Trophoblast cell (in vitro differentiated cells and primary cell): Measurements from ENCODE around the gene WDR31.

ENCODE experiments used
- DNase-seq, 2 donors: peaks; one replicate each; pipeline ENCODE4 v3.0.0-alpha.2; 2016
- H2AFZ ChIP-seq: 2 replicates; pipeline ENCODE4 v1.6.1; 2013; ENCODE audit warnings: low read length, moderate library complexity, mild to moderate bottlenecking; ENCODE audit not compliant: insufficient read depth, poor library complexity
- H2AK5ac ChIP-seq: 2 replicates; pipeline ENCODE4 v1.6.1; 2013; ENCODE audit warnings: mild to moderate bottlenecking, low read length
- H2BK120ac ChIP-seq: 2 replicates; pipeline ENCODE4 v1.6.1; 2013; ENCODE audit warnings: low read length, mild to moderate bottlenecking, moderate library complexity; ENCODE audit not compliant: insufficient read depth, poor library complexity
- H2BK12ac ChIP-seq: 2 replicates; pipeline ENCODE4 v1.6.1; 2013; ENCODE audit warnings: mild to moderate bottlenecking, low read length, moderate library complexity
- H2BK5ac ChIP-seq: 2 replicates; pipeline ENCODE4 v1.6.1; 2013; ENCODE audit warnings: low read length, low read depth, moderate library complexity, mild to moderate bottlenecking; ENCODE audit not compliant: poor library complexity
- H3K14ac ChIP-seq: 2 replicates; pipeline ENCODE4 v1.6.1; 2013; ENCODE audit warnings: mild to moderate bottlenecking, low read length
- H3K18ac ChIP-seq: 2 replicates; pipeline ENCODE4 v1.6.1; 2013; ENCODE audit warnings: mild to moderate bottlenecking, low read length
- H3K23ac ChIP-seq: 2 replicates; pipeline ENCODE4 v1.6.1; 2013; ENCODE audit warnings: low read length
- H3K27ac ChIP-seq: 2 replicates; pipeline ENCODE4 v1.5.1; 2013; ENCODE audit warnings: low read depth, mild to moderate bottlenecking, inconsistent platforms, low read length, moderate library complexity
- H3K27me3 ChIP-seq: 2 replicates; pipeline ENCODE4 v1.6.1; 2013; ENCODE audit warnings: inconsistent platforms, mild to moderate bottlenecking, low read length, moderate library complexity; ENCODE audit not compliant: insufficient read depth
- H3K36me3 ChIP-seq, 2 experiments: 1 replicate in 1 of 2; 2 replicates in 1 of 2; pipeline ENCODE4 v1.6.1; 2013; ENCODE audit warnings: low read length in 2 of 2, mild to moderate bottlenecking in 2 of 2, moderate library complexity in 1 of 2; ENCODE audit not compliant: insufficient read depth in 2 of 2, control insufficient read depth in 1 of 2
- H3K4ac ChIP-seq: 2 replicates; pipeline ENCODE4 v1.6.1; 2013; ENCODE audit warnings: low read depth, mild to moderate bottlenecking, low read length, moderate library complexity
- H3K4me1 ChIP-seq, 2 experiments: 1 replicate in 1 of 2; 2 replicates in 1 of 2; pipeline ENCODE4 v1.6.1; 2013; ENCODE audit warnings: low read length in 2 of 2, mild to moderate bottlenecking in 2 of 2, moderate library complexity in 1 of 2; ENCODE audit not compliant: insufficient read depth in 2 of 2, control insufficient read depth in 1 of 2
- H3K4me2 ChIP-seq: 2 replicates; pipeline ENCODE4 v1.6.1; 2013; ENCODE audit warnings: inconsistent platforms, mild to moderate bottlenecking, low read length, moderate library complexity
- H3K4me3 ChIP-seq: 2 replicates; pipeline ENCODE4 v1.5.1; 2013; ENCODE audit warnings: mild to moderate bottlenecking, low read depth, low read length, inconsistent platforms
- H3K79me1 ChIP-seq: one replicate; pipeline ENCODE4 v1.6.1; 2013; ENCODE audit warnings: low read length
- H3K79me2 ChIP-seq: 2 replicates; pipeline ENCODE4 v1.6.1; 2013; ENCODE audit warnings: low read length, mild to moderate bottlenecking; ENCODE audit not compliant: control insufficient read depth, insufficient read depth, poor library complexity
- H3K9ac ChIP-seq: 2 replicates; pipeline ENCODE4 v1.6.1; 2013; ENCODE audit warnings: mild to moderate bottlenecking, low read length
- H3K9me3 ChIP-seq: 2 replicates; pipeline ENCODE4 v1.6.1; 2013; ENCODE audit warnings: low read depth, mild to moderate bottlenecking, control low read depth, inconsistent platforms, low read length; ENCODE audit not compliant: insufficient read depth
- H4K12ac ChIP-seq: 2 replicates; pipeline ENCODE4 v1.6.1; 2013; ENCODE audit warnings: low read depth, mild to moderate bottlenecking, low read length, moderate library complexity
- H4K8ac ChIP-seq: 2 replicates; pipeline ENCODE4 v1.6.1; 2013; ENCODE audit warnings: low read depth, mild to moderate bottlenecking, low read length, moderate library complexity
- H4K91ac ChIP-seq: one replicate; pipeline ENCODE4 v1.6.1; 2013; ENCODE audit warnings: low read depth, mild to moderate bottlenecking, low read length, moderate library complexity
- WGBS: extraction: QIAGEN DNeasy Blood & Tissue Kit; methylation state at CpG from one replicate; pipeline ENCODE4 v1.1.7; 2013; ENCODE audit warnings: missing lambda C conversion rate; ENCODE audit not compliant: insufficient read length, insufficient coverage; ENCODE audit errors: extremely low coverage; 5-methylcytosine and 5-hydroxymethylcytosine counted together

WDR31 gene

DNA sequence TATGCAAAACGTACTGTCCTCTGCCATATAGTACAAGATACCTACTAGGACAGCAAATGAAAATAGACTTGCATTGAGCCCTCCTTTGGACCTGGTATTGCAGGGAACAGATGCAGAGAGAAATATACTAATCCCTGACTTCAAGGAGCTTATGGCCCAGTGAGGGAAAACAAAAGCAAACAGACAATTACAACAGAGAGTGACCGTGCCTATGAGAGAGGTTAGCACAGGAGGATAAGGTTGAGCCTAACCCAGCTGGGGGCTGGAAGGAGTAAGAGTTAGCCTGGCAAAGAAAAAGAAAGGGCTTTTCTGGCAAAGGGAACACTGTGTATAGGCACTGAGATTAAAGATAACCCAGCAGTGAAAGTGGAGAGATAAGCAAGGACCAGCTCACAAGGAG is 70.2 kb downstream of the WDR31 start:
- no peak overlapping the region for H3K4me2 ChIP-seq

DNA sequence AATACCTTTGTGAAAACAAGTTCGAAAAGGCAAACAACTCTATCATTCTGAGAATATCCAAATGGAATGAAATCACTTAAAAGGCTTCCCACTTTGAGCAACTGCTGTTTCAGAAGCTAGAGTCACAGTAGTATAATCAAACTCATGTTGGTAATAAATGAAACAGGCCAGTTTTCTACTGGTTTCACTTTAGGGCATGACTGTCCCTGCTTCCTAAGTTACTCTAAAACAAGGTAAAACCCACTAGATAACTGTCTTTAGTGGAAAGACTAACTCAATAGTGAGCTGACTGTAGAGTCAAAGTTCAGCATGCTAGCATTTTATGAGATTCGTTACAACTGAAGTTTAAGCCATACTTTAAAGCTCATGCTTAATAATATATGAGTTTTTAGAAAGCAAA is 70.7 kb downstream of the WDR31 start:
- H2BK120ac ChIP-seq: no peak overlapping the region
- H4K91ac ChIP-seq: no peak overlapping the region
- no peak overlapping the region for H3K14ac ChIP-seq
- H3K4ac ChIP-seq: no peak overlapping the region
- no peaks in the 10 kb centered on the region for H3K79me2 ChIP-seq
- no peak overlapping the region for H3K18ac ChIP-seq
- H3K23ac ChIP-seq: no peak overlapping the region
- no peaks in the 10 kb centered on the region for H3K4me1 ChIP-seq
- H3K27me3 ChIP-seq: no peaks in the 10 kb centered on the region
- no peak overlapping the region for H2AFZ ChIP-seq
- H2AK5ac ChIP-seq: no peak overlapping the region
- H3K79me1 ChIP-seq: no peaks in the 10 kb centered on the region
- H3K36me3 ChIP-seq: peaks cover 12 to 30% of the 10 kb centered on the region in 2 experiments
- H2BK12ac ChIP-seq: no peak overlapping the region
- H2BK5ac ChIP-seq: no peak overlapping the region
- no peak overlapping the region for H3K27ac ChIP-seq
- H3K4me2 ChIP-seq: no peak overlapping the region
- H4K8ac ChIP-seq: no peak overlapping the region
- H3K9ac ChIP-seq: no peak overlapping the region
- no peak overlapping the region for H4K12ac ChIP-seq
- no CpG with 5 or more reads among the region's 2 CpGs for WGBS
- DNase-seq: no peak
- H3K4me3 ChIP-seq: no peak overlapping the region
- H3K9me3 ChIP-seq: no peaks in the 10 kb centered on the region

More for the DNA sequence above, 70.2 kb downstream of the WDR31 start:
- H3K23ac ChIP-seq: no peak overlapping the region
- H2AFZ ChIP-seq: no peak overlapping the region
- no peak overlapping the region for H2BK12ac ChIP-seq
- H3K4me3 ChIP-seq: no peak overlapping the region
- H3K36me3 ChIP-seq: peaks cover 12 to 30% of the 10 kb centered on the region in 2 experiments
- H2AK5ac ChIP-seq: no peak overlapping the region
- H3K27me3 ChIP-seq: no peaks in the 10 kb centered on the region
- H3K14ac ChIP-seq: no peak overlapping the region
- no peak overlapping the region for H2BK5ac ChIP-seq
- H3K27ac ChIP-seq: no peak overlapping the region
- no peak for DNase-seq
- no peak overlapping the region for H4K91ac ChIP-seq
- no peak overlapping the region for H4K8ac ChIP-seq
- no peak overlapping the region for H3K9ac ChIP-seq
- no peak overlapping the region for H2BK120ac ChIP-seq
- H4K12ac ChIP-seq: no peak overlapping the region
- WGBS: no CpG with 5 or more reads among the region's 2 CpGs
- H3K79me2 ChIP-seq: peaks cover 2% of the 10 kb centered on the region
- H3K4me1 ChIP-seq: no peaks in the 10 kb centered on the region
- H3K18ac ChIP-seq: no peak overlapping the region
- peaks cover 2% of the 10 kb centered on the region for H3K79me1 ChIP-seq
- no peaks in the 10 kb centered on the region for H3K9me3 ChIP-seq
- no peak overlapping the region for H3K4ac ChIP-seq

- Histone ChIP-seq H3K79me1 (no peaks in the 10 kb centered on the region), H2BK120ac (no peak overlapping the region), H4K12ac (no peak overlapping the region), H3K27ac (no peak overlapping the region), H3K36me3 (peaks cover 12 to 28% of the 10 kb centered on the region in 2 experiments), H3K23ac (no peak overlapping the region), H3K4ac (no peak overlapping the region), H3K27me3 (no peaks in the 10 kb centered on the region), H2BK5ac (no peak overlapping the region), H4K8ac (no peak overlapping the region), H3K9ac (no peak overlapping the region), H3K4me1 (no peaks in the 10 kb centered on the region), H4K91ac (no peak overlapping the region), H3K4me2 (no peak overlapping the region), H3K79me2 (no peaks in the 10 kb centered on the region), H3K14ac (no peak overlapping the region), H3K9me3 (no peaks in the 10 kb centered on the region), H2AFZ (no peak overlapping the region), H3K4me3 (no peak overlapping the region), H2AK5ac (no peak overlapping the region), H2BK12ac (no peak overlapping the region), H3K18ac (no peak overlapping the region)
- WGBS: no CpG with 5 or more reads among the region's 4 CpGs
- DNase-seq: no peak
Observed at GRCh38 chr9:113267911-113268566, 72.0 kb downstream of the WDR31 start.

GRCh38 chr9:113266174-113266573 is 73.9 kb downstream of the WDR31 start:
- peaks cover 6 to 17% of the 10 kb centered on the region in 2 experiments for H3K36me3 ChIP-seq
- H3K4me2 ChIP-seq: no peak overlapping the region
- H4K12ac ChIP-seq: no peak overlapping the region
- H2BK5ac ChIP-seq: no peak overlapping the region
- DNase-seq: no peak
- H3K4me1 ChIP-seq: peaks cover 0 to 1% of the 10 kb centered on the region in 2 experiments
- H3K27me3 ChIP-seq: no peaks in the 10 kb centered on the region
- H2BK120ac ChIP-seq: no peak overlapping the region
- H3K4me3 ChIP-seq: no peak overlapping the region
- no peak overlapping the region for H2BK12ac ChIP-seq
- H3K9ac ChIP-seq: no peak overlapping the region
- no peak overlapping the region for H3K23ac ChIP-seq
- no peak overlapping the region for H3K14ac ChIP-seq
- no CpG with 5 or more reads among the region's 3 CpGs for WGBS
- H3K18ac ChIP-seq: no peak overlapping the region
- no peaks in the 10 kb centered on the region for H3K79me1 ChIP-seq
- H4K91ac ChIP-seq: no peak overlapping the region
- no peak overlapping the region for H2AFZ ChIP-seq
- H2AK5ac ChIP-seq: no peak overlapping the region
- no peak overlapping the region for H4K8ac ChIP-seq
- no peak overlapping the region for H3K4ac ChIP-seq
- H3K79me2 ChIP-seq: no peaks in the 10 kb centered on the region
- H3K27ac ChIP-seq: no peak overlapping the region
- no peaks in the 10 kb centered on the region for H3K9me3 ChIP-seq
